HFF-Myc (cell line): ENCODE results near the gene PTPRT.

Experiments used
- DNase-seq: peaks from one replicate; pipeline ENCODE4 v3.0.0-alpha.2; 2011; ENCODE audit warnings: low read depth; ENCODE audit errors: extremely low read depth
- H3K4me3 ChIP-seq: replicated peaks from 2 replicates; pipeline ENCODE4 v1.5.1; 2011; ENCODE audit warnings: low read depth, mild to moderate bottlenecking, control low read depth, low read length
- TF ChIP-seq, protein P1 (sequence below): IDR thresholded peaks from 2 replicates; pipeline ENCODE4 v1.5.1; 2012; ENCODE audit warnings: mild to moderate bottlenecking, low read depth, low read length, control low read depth; ENCODE audit errors: missing control alignments

PTPRT gene

DNA sequence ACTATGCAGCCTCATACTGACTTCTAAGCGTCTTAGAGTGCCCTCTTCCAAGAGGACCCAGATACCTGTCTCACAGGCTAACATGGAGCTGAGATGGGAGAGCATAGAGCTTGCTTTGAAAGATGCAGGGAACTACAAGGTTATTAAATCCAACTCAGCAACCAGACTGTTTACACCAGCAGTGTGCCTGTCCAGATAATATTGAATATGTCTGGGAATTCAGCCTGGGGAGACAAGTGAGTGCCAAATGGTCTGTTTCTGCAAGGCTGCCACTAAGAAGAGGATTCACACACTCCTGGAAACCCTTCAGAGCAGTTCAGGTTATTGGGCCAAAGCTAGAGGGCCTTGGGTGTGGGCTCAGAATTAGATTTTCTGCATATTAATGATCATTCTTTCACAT, 547.8 kb downstream of the PTPRT start:
- no peak overlapping the region for H3K4me3 ChIP-seq
- TF ChIP-seq, protein P1, sequence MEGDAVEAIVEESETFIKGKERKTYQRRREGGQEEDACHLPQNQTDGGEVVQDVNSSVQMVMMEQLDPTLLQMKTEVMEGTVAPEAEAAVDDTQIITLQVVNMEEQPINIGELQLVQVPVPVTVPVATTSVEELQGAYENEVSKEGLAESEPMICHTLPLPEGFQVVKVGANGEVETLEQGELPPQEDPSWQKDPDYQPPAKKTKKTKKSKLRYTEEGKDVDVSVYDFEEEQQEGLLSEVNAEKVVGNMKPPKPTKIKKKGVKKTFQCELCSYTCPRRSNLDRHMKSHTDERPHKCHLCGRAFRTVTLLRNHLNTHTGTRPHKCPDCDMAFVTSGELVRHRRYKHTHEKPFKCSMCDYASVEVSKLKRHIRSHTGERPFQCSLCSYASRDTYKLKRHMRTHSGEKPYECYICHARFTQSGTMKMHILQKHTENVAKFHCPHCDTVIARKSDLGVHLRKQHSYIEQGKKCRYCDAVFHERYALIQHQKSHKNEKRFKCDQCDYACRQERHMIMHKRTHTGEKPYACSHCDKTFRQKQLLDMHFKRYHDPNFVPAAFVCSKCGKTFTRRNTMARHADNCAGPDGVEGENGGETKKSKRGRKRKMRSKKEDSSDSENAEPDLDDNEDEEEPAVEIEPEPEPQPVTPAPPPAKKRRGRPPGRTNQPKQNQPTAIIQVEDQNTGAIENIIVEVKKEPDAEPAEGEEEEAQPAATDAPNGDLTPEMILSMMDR = no peak
- DNase-seq = no peak

- DNase-seq = no peak
- TF ChIP-seq, protein P1 = no peak
These were observed 550.6 kb downstream of the PTPRT start for GRCh38 chr20:42639140-42639539.

DNA sequence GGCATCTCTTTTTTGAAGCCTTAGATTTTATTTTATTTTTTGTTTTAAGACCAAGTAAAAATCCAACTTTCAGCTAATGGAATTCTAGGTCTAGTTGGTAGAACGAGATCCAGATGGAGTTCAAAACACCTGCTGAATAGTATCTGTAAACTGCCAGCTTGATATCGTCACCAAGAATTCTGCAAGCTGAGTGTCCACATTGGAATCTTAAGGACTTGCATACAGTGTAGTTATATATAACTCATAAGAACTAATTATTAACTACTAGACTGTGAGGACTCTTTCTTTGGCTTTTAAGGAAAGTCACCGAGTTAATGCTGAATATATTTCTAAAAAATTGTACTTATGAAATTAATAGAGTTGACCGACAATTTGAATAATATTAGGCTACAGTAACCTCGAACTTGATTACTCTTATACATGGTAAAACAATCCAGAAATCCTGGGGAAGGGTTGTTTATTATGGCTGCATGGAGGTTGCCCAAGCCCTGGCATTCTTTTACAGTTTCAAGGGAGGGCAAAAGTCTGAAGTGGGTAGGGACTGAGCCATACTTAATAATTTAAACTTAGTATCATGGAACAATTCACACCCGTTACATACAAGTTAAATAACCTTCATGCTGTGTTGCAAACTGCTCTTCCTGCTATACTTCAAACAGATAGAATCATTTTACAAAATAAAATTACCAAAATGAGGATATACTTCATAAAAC, 553.9 kb downstream of the PTPRT start:
- H3K4me3 ChIP-seq = no peak overlapping the region
- no peak for DNase-seq
- TF ChIP-seq, protein P1 = no peak

More at GRCh38 chr20:42639140-42639539, 550.6 kb downstream of the PTPRT start:
- no peak overlapping the region for H3K4me3 ChIP-seq

DNA sequence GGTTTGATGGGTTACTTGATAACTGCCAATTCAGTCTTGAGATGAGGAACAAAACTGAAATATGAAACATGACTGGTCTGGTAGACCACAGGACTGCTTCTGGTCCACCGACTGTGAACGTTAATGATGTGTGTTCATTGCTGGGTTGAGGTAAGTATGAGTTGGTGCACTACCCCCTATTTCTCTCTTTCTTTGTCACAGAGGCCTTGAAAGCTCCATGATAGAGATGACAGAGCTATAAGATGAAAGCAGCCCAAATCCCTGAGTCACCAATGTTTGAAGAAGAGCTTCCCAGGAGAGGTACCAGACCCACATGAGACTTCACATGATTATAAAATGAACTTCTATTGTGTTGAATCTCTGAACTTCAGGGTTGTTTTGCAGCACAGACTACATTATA, 555.5 kb downstream of the PTPRT start:
- no peak overlapping the region for H3K4me3 ChIP-seq
- DNase-seq = no peak
- TF ChIP-seq, protein P1 = no peak

GRCh38 chr20:42628683-42629082, 561.0 kb downstream of the PTPRT start:
- TF ChIP-seq, protein P1 = no peak
- H3K4me3 ChIP-seq = no peak overlapping the region
- DNase-seq = no peak

- DNase-seq = no peak
- H3K4me3 ChIP-seq = no peak overlapping the region
- TF ChIP-seq, protein P1 = no peak
These were observed 576.6 kb downstream of the PTPRT start for GRCh38 chr20:42613076-42613475.
